A673 (cell line): ENCODE measurements around the gene KAZN. TPM values are rescaled to one million over a fixed set of nuclear protein-coding genes. Genes with fewer than 3 reads are reported as not detected.

Experiments
- BruUV-seq: library from RNA; stranded (reverse); fragments of 400-500 nt; replicated peaks from 2 replicates; lab custom pipeline; 2021; lab: Mats Ljungman, UMichigan
- CTCF ChIA-PET: fragments of 300-600 bp; sonication (Branson Sonifier 250); formaldehyde crosslinking; loops from one replicate; lab custom pipeline; 2022; ENCODE audit warnings: antibody characterized with exemption; lab: Charles Lee
- POLR2A ChIA-PET: fragments of 300-600 bp; sonication (Branson Sonifier 250); formaldehyde crosslinking; loops from one replicate; lab custom pipeline; 2022; ENCODE audit warnings: antibody characterized with exemption; ENCODE audit not compliant: low non-redundant PET; lab: Charles Lee
- DNase-seq: peaks from one replicate; pipeline ENCODE4 v3.0.0-alpha.2; 2015; ENCODE audit warnings: low spot score
- H3K27ac ChIP-seq: fragments of 200-600 bp; sonication (generic); 2 replicates; pipeline ENCODE4 v1.5.1; 2016; ENCODE audit warnings: mixed run types, low read depth, mild to moderate bottlenecking, mixed read lengths, antibody characterized with exemption, low read length; ENCODE audit not compliant: poor library complexity, severe bottlenecking
- H3K27me3 ChIP-seq: fragments of 200-600 bp; sonication (generic); replicated peaks from 2 replicates; pipeline ENCODE4 v1.6.1; 2017; ENCODE audit warnings: mixed run types, low read depth, mild to moderate bottlenecking, mixed read lengths, antibody characterized with exemption, low read length; ENCODE audit not compliant: insufficient read depth, poor library complexity
- H3K36me3 ChIP-seq: fragments of 200-600 bp; sonication (generic); 2 replicates; pipeline ENCODE4 v1.6.1; 2016; ENCODE audit warnings: mixed run types, mild to moderate bottlenecking, mixed read lengths, antibody characterized with exemption, low read length; ENCODE audit not compliant: insufficient read depth, poor library complexity, severe bottlenecking
- H3K4me1 ChIP-seq: fragments of 200-600 bp; sonication (generic); 2 replicates; pipeline ENCODE4 v1.6.1; 2017; ENCODE audit warnings: mixed run types, mild to moderate bottlenecking, mixed read lengths, antibody characterized with exemption, low read length; ENCODE audit not compliant: insufficient read depth, poor library complexity, severe bottlenecking
- H3K4me3 ChIP-seq: fragments of 200-600 bp; sonication (generic); 2 replicates; pipeline ENCODE4 v1.5.1; 2016; ENCODE audit warnings: low read depth, mixed run types, mild to moderate bottlenecking, mixed read lengths, low read length; ENCODE audit not compliant: poor library complexity, severe bottlenecking
- H3K9me3 ChIP-seq: fragments of 200-600 bp; sonication (generic); 2 replicates; pipeline ENCODE4 v1.6.1; 2016; ENCODE audit warnings: mixed run types, low read depth, mild to moderate bottlenecking, mixed read lengths, antibody characterized with exemption, low read length; ENCODE audit not compliant: poor library complexity, severe bottlenecking
- CTCF ChIP-seq: fragments of 300-800, 200-600 bp; sonication (generic); conservative IDR thresholded peaks from 2 replicates; pipeline ENCODE4 v1.5.1; 2017; ENCODE audit warnings: low read depth, mild to moderate bottlenecking, antibody characterized with exemption, low read length, moderate library complexity, mixed read lengths
- EZH2 ChIP-seq: fragments of 200-600 bp; sonication (generic); IDR thresholded peaks from 2 replicates; pipeline ENCODE4 v1.6.1; 2017; ENCODE audit warnings: borderline replicate concordance, low read depth, mild to moderate bottlenecking, mixed read lengths, antibody characterized with exemption, low read length; ENCODE audit not compliant: poor library complexity, severe bottlenecking
- intact Hi-C: fragments of 100-400 bp; cut with micrococcal nuclease; formaldehyde crosslinking; loops from one replicate; pipeline ENCODE4 v1.10.0; 2022; ENCODE audit not compliant: unreplicated experiment
- total RNA-seq: library from RNA; stranded (reverse); gene quantifications from 2 replicates; pipeline ENCODE4 v1.2.3, GENCODE V29; 2021

KAZN gene
- total RNA-seq, 1 experiment from 2014 or later = 8.0 TPM

- Histone ChIP-seq H3K9me3 (no peaks in the 10 kb centered on the region), H3K27ac (no peak overlapping the region), H3K4me3 (no peak overlapping the region), H3K4me1 (no peaks in the 10 kb centered on the region), H3K27me3 (no peaks in the 10 kb centered on the region), H3K36me3 (no peaks in the 10 kb centered on the region)
- no TSS peak for BruUV-seq
- ChIA-PET CTCF (no interaction called here), POLR2A (no interaction called here)
- intact Hi-C loops = no loop called here
- no peak for DNase-seq
- TF ChIP-seq EZH2 = no peak
These were observed 482.0 kb downstream of the KAZN start for GRCh38 chr1:15080328-15081007.

DNA sequence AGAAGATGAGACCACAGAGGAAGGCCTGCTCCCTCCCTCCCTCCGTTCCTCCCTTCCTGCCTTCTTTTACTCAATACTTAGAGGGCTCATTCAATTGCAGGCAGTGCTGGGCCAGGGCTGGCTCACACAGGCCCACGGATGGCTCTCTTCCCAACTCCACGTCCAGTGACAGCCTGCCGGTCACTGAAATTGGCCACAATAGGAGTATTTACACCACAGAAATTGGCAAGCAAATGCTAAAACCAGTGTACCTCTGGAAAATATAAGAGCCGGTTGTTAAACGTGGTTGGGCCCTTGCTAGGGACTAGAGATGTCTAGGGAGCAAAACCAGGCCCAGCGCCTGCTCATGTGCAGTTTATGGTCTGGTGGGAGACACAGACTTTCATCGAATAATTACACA, 482.6 kb downstream of the KAZN start:
- no peak overlapping the region for H3K27ac ChIP-seq
- no peak for DNase-seq
- TF ChIP-seq EZH2 = no peak
- no peak for TF ChIP-seq CTCF
- no peaks in the 10 kb centered on the region for H3K4me1 ChIP-seq
- H3K27me3 ChIP-seq = no peaks in the 10 kb centered on the region
- POLR2A ChIA-PET = no interaction called here
- no peaks in the 10 kb centered on the region for H3K9me3 ChIP-seq
- no peak overlapping the region for H3K4me3 ChIP-seq
- intact Hi-C loops = no loop called here
- BruUV-seq = no TSS peak
- H3K36me3 ChIP-seq = no peaks in the 10 kb centered on the region
- CTCF ChIA-PET = no interaction called here

GRCh38 chr1:15083578-15083977, 485.1 kb downstream of the KAZN start:
- intact Hi-C loops = no loop called here
- DNase-seq = no peak
- no TSS peak for BruUV-seq

More at GRCh38 chr1:15083578-15083977, 485.1 kb downstream of the KAZN start:
- H3K9me3 ChIP-seq = no peaks in the 10 kb centered on the region
- CTCF ChIA-PET = no interaction called here
- no peak overlapping the region for H3K4me3 ChIP-seq
- no peaks in the 10 kb centered on the region for H3K27me3 ChIP-seq
- H3K27ac ChIP-seq = no peak overlapping the region
- POLR2A ChIA-PET = interaction anchor here (0.6 kb wide), 1 partner anchor 14 kb away, joined by 3 read pairs; no protein-coding TSS in a partner anchor
- H3K36me3 ChIP-seq = no peaks in the 10 kb centered on the region
- TF ChIP-seq EZH2 (no peak), CTCF (no peak)
- H3K4me1 ChIP-seq = no peaks in the 10 kb centered on the region
